ENCODE measurements around the gene PI4KA. TPM values are rescaled to one million over a fixed set of nuclear protein-coding genes. Genes with fewer than 3 reads are reported as not detected.

The PI4KA gene
- total and polyA plus RNA-seq, 2 of the 13 experiments (the other 11 are each of a cell fraction or from before 2014, with no cell fraction given) = 27.4 to 56.4 TPM

GRCh38 chr22:20847318-20847822, 11.2 kb downstream of the PI4KA start:
- Histone ChIP-seq H3K9me3 (ENCODE audit: low read length) (no peaks in the 10 kb centered on the region), H3K27me3 (ENCODE audit: control insufficient read depth in 1 of 2, insufficient read depth in 2 of 2, low read length in 2 of 2) (no peaks in the 10 kb centered on the region), H3K36me3 (replicated peaks in 1 of 2; ENCODE audit: control insufficient read depth in 1 of 2, insufficient read depth in 2 of 2, low read length in 2 of 2) (no peaks in the 10 kb centered on the region), H3K4me2 (ENCODE audit: low read depth, low read length) (no peak overlapping the region), H3K4me3 (replicated peaks in 1 of 3; ENCODE audit: insufficient read depth in 1 of 3, low read depth in 2 of 3, low read length in 3 of 3) (no peak overlapping the region), H4K20me1 (ENCODE audit: insufficient read depth, low read length) (no peaks in the 10 kb centered on the region), H2AFZ (ENCODE audit: low read length) (no peak overlapping the region), H3K9ac (ENCODE audit: insufficient read depth, low read depth, low read length) (no peak overlapping the region), H3K79me2 (ENCODE audit: insufficient read depth, low read length) (peaks cover 76% of the 10 kb centered on the region), H3K27ac (ENCODE audit: extremely low read length, insufficient read depth, low read length) (no peak overlapping the region), H3K4me1 (ENCODE audit: insufficient read depth, low read length) (peaks cover 32% of the 10 kb centered on the region)
- FAIRE-seq (no peak), ATAC-seq (no peak), DNase-seq (ENCODE audit: low spot score) (no peak)
- no TSS peak for BruUV-seq (replicated peaks)
- in situ Hi-C loops (cut with HindIII; ENCODE audit: extremely low pct_ligation_motif_present, low pct_unique_long_range_greater_than_20kb) = no loop called here
- TF ChIP-seq NR2F2 (IDR thresholded peaks at IDR 0.05; ENCODE audit: borderline replicate concordance, low read depth) (no peak), ZNF17 (CRISPR knock-in tag; IDR thresholded peaks at IDR 0.05) (no peak), PAX8 (CRISPR knock-in tag; IDR thresholded peaks at IDR 0.05; ENCODE audit: borderline replicate concordance) (no peak), DNMT3B (CRISPR knock-in tag; conservative IDR thresholded peaks at IDR 0.05) (no peak), FOXO1 (CRISPR knock-in tag; IDR thresholded peaks at IDR 0.05) (no peak), ZNF761 (CRISPR knock-in tag; conservative IDR thresholded peaks at IDR 0.05) (no peak), POGZ (CRISPR knock-in tag; IDR thresholded peaks at IDR 0.05) (no peak), ZNF850 (CRISPR knock-in tag; conservative IDR thresholded peaks at IDR 0.05) (no peak), HMGA1 (CRISPR knock-in tag; conservative IDR thresholded peaks at IDR 0.05) (no peak), MXD3 (CRISPR knock-in tag; IDR thresholded peaks at IDR 0.05) (no peak), ELF4 (CRISPR knock-in tag; IDR thresholded peaks at IDR 0.05; ENCODE audit: borderline replicate concordance) (no peak), PITX1 (CRISPR knock-in tag; IDR thresholded peaks at IDR 0.05) (no peak), GATAD2A (CRISPR knock-in tag; IDR thresholded peaks at IDR 0.05) (no peak), ZNF407 (CRISPR knock-in tag; IDR thresholded peaks at IDR 0.05; ENCODE audit: not compliant biosample characterization) (no peak), ZFP1 (CRISPR knock-in tag; IDR thresholded peaks at IDR 0.05) (no peak), NR2F1 (CRISPR knock-in tag; IDR thresholded peaks at IDR 0.05) (no peak)
- intact Hi-C loops (cut with micrococcal nuclease; ENCODE audit: unreplicated experiment) = no loop called here
- WGBS (ENCODE audit: low lambda C conversion rate) = 94% methylated on average over 2 of the region's 2 CpGs
- ChIA-PET CTCF (ENCODE audit: low intra/inter-chr PET ratio, low total read pairs) (no interaction called here), POLR2A (no interaction called here)

Measured in HepG2 (cell line).